GM18520 (cell line): Measurements from ENCODE around the gene KCNK6.

ENCODE experiments used
- ATAC-seq: cut with Tn5 transposase; IDR thresholded peaks from one replicate; pipeline ENCODE4 v1.9.1; 2021; ENCODE audit not compliant: unreplicated experiment

KCNK6 gene

GRCh38 chr19:38319421-38320258 is at the start of gene KCNK6:
KCNK6 (plus strand) TSS chr19:38319845; CDS start chr19:38319951, 106 bp downstream.
- ATAC-seq, result no peak

DNA sequence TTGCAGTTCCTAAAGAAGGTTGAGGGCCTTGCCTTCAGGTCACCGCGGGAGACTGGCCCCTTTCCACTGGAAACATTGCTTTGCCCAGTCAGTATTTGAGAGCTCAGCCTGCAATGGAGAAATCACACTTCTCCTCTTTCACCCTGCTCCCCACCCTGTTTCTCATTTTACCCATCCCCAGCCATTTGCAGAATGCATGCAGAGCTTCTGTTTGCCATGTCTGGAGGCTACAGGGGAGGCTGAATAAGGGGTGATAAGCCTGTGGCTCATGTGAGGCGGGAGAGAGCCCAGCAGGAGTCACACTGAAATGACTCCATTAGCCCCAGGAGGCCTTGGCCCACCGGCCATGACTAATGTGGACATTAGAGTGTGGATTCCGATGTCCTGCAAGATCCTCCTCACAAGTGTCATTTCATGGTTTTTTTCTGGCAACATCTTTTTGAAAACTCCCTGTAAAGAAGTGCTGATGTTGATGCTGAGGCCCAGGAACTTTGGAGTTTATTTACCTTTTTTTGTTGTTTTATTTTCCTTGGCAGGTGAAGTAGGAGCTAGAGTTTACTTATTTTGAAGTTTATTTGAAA is 49.0 kb upstream of the KCNK6 start:
- ATAC-seq, result no peak

DNA sequence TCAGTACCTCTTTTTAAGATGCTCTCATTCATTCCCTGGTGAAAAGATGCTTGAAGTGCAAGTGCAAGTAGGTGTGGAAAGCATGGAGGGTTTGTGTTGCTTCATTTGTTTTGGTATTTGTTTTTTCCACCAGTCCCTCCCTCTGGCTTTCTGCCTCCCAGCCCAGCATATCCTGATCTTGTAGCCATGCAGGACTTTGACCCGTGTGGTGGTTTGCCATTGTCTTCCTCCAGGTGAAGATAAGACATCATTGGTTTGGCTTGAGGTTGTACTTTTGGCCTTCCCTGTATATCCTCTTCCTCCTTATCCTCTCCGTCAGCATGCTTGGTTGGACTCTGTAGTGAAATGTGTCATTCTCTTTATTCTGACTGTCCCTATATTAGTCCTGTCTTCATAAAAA is 46.1 kb upstream of the KCNK6 start:
- no peak for ATAC-seq

- ATAC-seq, result no peak
These were observed 44.9 kb upstream of the KCNK6 start for GRCh38 chr19:38274739-38275138.

- ATAC-seq, result no peak
These were observed 42.6 kb upstream of the KCNK6 start for GRCh38 chr19:38276942-38277517.

GRCh38 chr19:38277549-38277948 is 42.1 kb upstream of the KCNK6 start:
- ATAC-seq, result no peak

GRCh38 chr19:38277969-38278680 is 41.5 kb upstream of the KCNK6 start:
- ATAC-seq, result no peak

DNA sequence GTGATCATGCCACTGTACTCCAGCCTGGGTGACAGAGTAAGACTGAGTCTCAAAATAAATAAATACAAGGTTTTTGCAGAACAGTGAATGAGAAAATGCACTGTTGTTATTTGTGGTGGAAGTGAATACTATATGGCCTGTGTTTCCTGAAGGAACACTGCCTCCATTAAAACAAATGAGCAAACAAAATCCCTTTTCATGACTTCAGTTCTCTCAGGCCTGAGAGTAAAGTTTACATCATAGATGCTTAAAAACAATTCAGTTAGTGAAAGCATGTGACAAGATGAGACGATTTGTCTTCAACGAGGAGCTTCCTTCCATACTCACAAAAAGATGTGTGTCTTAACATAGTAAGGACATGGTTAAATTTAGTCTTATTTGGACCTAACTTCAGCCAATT is 40.9 kb upstream of the KCNK6 start:
- ATAC-seq, result no peak

GRCh38 chr19:38280030-38280921 is 39.4 kb upstream of the KCNK6 start:
- no peak for ATAC-seq

DNA sequence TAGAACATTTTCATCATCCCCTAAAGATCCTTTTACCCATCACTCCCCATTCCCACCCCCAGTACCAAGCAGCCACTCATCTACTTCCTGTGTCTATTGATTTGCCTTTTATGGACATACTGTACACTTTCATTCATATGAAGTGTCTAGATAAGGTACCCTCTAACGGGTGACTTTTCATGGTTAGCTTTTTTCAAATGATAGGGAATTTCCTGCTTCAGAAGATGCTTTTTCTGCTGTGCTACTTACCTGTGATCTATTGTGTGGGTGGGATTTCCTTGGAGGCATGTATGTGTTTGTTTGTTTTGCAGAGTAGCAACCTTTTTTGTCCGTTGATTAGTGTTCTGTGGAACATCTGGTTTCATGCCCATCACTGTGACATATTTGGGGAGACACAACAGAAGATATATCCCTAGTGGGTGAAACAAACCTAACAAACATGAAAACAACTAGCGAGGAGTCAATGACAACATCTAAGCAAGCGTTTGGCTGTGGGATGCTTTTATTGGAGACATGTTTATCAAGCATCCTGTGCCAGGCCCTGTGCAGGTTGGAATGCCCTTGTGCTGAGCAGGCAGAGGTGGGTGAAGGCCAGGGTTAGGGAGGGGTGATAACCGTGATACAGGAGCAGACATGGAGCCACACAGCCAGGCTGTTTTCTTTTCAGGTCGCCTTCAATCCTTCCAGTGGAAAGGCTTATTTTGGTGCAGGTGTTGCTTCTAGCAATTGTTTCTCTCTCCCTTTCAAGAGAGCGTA is 37.7 kb upstream of the KCNK6 start:
- no peak for ATAC-seq

DNA sequence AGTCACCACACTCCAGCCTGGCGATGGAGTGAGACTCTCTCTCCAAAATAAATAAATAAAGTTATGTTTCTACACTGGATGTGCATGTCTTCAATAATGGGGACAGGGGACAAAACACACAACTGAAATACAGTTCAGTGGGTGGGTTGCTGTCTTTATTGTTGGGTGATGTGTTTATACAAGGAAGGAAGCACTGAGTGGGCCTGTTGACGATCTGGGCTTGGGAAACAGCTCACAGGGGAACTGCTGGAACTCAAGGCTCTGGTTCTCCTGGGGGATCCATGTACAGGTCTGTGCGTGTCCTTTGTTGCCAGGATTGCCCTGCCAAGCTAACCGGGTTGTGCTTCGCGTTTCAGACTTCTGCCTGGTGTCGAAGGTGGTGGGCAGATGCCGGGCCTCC is 36.4 kb upstream of the KCNK6 start:
- no peak for ATAC-seq

GRCh38 chr19:38284422-38284821 is 35.2 kb upstream of the KCNK6 start:
- ATAC-seq, result no peak

DNA sequence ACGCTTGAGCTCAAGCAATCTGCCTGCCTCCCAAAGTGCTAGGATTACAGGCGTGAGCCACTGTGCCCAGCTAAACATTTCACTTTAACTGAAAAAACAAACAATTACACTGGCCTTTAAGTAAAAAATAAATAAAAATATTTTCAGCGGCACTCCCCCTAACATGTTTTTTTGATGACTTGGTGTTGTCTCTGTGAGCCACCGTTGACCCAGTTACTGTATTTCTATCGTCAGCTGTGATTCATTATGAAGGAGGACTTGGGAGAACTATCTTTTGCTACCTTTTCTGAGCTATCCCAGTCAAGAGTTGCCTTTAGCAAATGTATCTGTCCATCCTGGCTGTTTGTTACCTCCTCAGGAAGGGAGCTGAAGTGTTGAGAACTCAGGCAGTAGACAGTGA is 34.1 kb upstream of the KCNK6 start:
- no peak for ATAC-seq

DNA sequence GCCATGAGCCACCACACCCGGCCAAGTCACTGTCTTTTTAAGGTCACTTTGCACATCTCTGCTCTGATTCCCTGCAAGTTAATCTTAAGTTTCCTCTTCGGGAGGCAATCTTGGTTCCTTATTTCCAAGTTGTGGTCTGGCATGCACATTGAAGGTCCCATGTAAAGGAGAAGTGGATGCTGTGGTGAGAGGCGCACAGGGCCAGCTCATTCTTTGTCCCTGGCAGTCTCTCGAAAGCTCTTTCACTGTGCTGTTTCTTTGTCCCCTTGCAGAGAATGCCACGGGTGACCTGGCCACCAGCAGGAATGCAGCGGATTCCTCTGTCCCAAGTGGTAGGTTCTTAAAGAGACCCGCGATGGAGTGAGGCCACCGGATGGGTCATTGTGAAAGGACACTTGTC is 32.0 kb upstream of the KCNK6 start:
- ATAC-seq, result no peak

- ATAC-seq, result no peak
These were observed 31.4 kb upstream of the KCNK6 start for GRCh38 chr19:38288123-38288855.

DNA sequence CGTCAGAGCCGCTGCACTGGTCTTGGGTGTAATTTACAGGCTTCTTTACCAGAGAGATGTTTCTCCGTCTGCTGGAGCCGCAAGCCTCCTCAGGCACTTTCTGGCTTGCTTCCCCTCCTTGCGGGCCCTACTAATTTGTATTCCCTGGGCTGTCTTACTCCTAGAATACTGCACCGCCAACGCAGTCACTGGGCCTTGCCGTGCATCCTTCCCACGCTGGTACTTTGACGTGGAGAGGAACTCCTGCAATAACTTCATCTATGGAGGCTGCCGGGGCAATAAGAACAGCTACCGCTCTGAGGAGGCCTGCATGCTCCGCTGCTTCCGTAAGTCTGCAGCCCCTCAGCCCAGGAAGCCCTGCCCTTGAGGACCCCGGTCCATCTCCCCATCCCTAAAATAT is 29.7 kb upstream of the KCNK6 start:
- ATAC-seq, result no peak

GRCh38 chr19:38290631-38291147 is 29.0 kb upstream of the KCNK6 start:
- ATAC-seq, result no peak

GRCh38 chr19:38291855-38292254 is 27.8 kb upstream of the KCNK6 start:
- no peak for ATAC-seq

- ATAC-seq, result no peak
These were observed 26.4 kb upstream of the KCNK6 start for GRCh38 chr19:38293281-38293680.
